HepG2 (cell line): ENCODE results near the gene CDC25C. TPM values are rescaled to one million over a fixed set of nuclear protein-coding genes. Genes with fewer than 3 reads are reported as not detected.

Experiments
- AGO1 ChIP-seq: fragments of 200-400 bp; formaldehyde crosslinking; IDR thresholded peaks from 2 replicates; pipeline ENCODE4 v1.6.1; 2017; ENCODE audit warnings: mild to moderate bottlenecking, low read depth, low read length, moderate library complexity; ENCODE audit not compliant: poor library complexity, severe bottlenecking
- AGO2 ChIP-seq: fragments of 200-400 bp; formaldehyde crosslinking; optimal IDR thresholded peaks from 2 replicates; pipeline ENCODE3; 2017; ENCODE audit warnings: mild to moderate bottlenecking, low read depth, low read length, moderate library complexity
- GABPB1 ChIP-seq: IDR thresholded peaks from 2 replicates; pipeline ENCODE4 v1.6.1; 2016; ENCODE audit warnings: mild to moderate bottlenecking, missing genetic modification reagents, moderate library complexity, missing compliant biosample characterization
- HCFC1 ChIP-seq: fragments of 150-350 bp; IDR thresholded peaks from 2 replicates; pipeline ENCODE4 v1.6.1; 2014; ENCODE audit warnings: low read depth, low read length
- KAT7 ChIP-seq: IDR thresholded peaks from 2 replicates; pipeline ENCODE4 v1.6.1; 2018; ENCODE audit warnings: borderline replicate concordance, missing compliant biosample characterization
- MAFG ChIP-seq: sonication (generic); formaldehyde crosslinking; IDR thresholded peaks from 2 replicates; pipeline ENCODE4 v1.5.1; 2020; ENCODE audit warnings: mild to moderate bottlenecking, missing genetic modification reagents
- MLLT10 ChIP-seq: sonication (generic); formaldehyde crosslinking; IDR thresholded peaks from 2 replicates; pipeline ENCODE4 v1.4.0; 2020; ENCODE audit warnings: missing genetic modification reagents
- PHF21A ChIP-seq: sonication (generic); formaldehyde crosslinking; IDR thresholded peaks from 2 replicates; pipeline ENCODE4 v1.5.0; 2020; ENCODE audit warnings: mild to moderate bottlenecking, missing genetic modification reagents
- POLR2A ChIP-seq, 2 experiments: IDR thresholded peaks; 2 replicates each; pipeline ENCODE4 v1.6.1; 2011; ENCODE audit warnings: low read depth in 2 of 2, low read length in 2 of 2, mild to moderate bottlenecking in 1 of 2, moderate library complexity in 1 of 2; ENCODE audit not compliant: insufficient read depth in 1 of 2
- TCF12 ChIP-seq, 2 experiments: fragments of 450-650 bp in 1 of 2; sonication (generic) in 1 of 2; formaldehyde crosslinking in 1 of 2; IDR thresholded peaks; 2 replicates each; pipeline versions ENCODE4 v1.6.1 to v1.8.0; 2017 to 2022; ENCODE audit warnings: antibody characterized with exemption in 1 of 2, mild to moderate bottlenecking in 1 of 2, missing genetic modification reagents in 1 of 2, moderate library complexity in 1 of 2
- TRIM24 ChIP-seq: sonication (generic); formaldehyde crosslinking; IDR thresholded peaks from 2 replicates; pipeline ENCODE4 v1.8.0; 2022; ENCODE audit warnings: mild to moderate bottlenecking, missing genetic modification reagents
- ZEB1 ChIP-seq: IDR thresholded peaks from 2 replicates; pipeline ENCODE4 v1.6.1; 2012; ENCODE audit warnings: mild to moderate bottlenecking, low read depth, inconsistent platforms; ENCODE audit not compliant: insufficient replicate concordance
- ZNF205 ChIP-seq: IDR thresholded peaks from 2 replicates; pipeline ENCODE4 v1.6.1; 2018; ENCODE audit warnings: missing biosample characterization, missing genetic modification reagents
- ZNF256 ChIP-seq: sonication (generic); formaldehyde crosslinking; conservative IDR thresholded peaks from 2 replicates; pipeline ENCODE4 v1.4.0; 2020; ENCODE audit warnings: missing genetic modification reagents
- ZNF672 ChIP-seq: sonication (generic); formaldehyde crosslinking; IDR thresholded peaks from 2 replicates; pipeline ENCODE4 v1.8.1; 2022; ENCODE audit warnings: missing genetic modification reagents
- ZNF839 ChIP-seq: sonication (generic); formaldehyde crosslinking; IDR thresholded peaks from 2 replicates; pipeline ENCODE4 v1.4.0; 2020; ENCODE audit warnings: missing genetic modification reagents, mild to moderate bottlenecking, borderline replicate concordance
- polyA plus RNA-seq, 8 experiments: library from polyadenylated mRNA; depleted of rRNA in 3 of 8; stranded (reverse) in 7 of 8; unstranded in 1 of 8; fragments of >200 nt; fragmentation: Illumina TruSeq in 4 of 8; extraction: Trizol in 4 of 8; gene quantifications; 2 replicates each; pipeline versions ENCODE4 v1.2.1 to v1.2.3, GENCODE V29; 2011 to 2016; ENCODE audit warnings: low read depth in 4 of 8, missing spikeins in 1 of 8, mixed read lengths in 1 of 8; ENCODE audit not compliant: insufficient read depth in 1 of 8
- total RNA-seq, 5 experiments: library from RNA; depleted of rRNA; stranded (reverse); fragments of >200 nt; fragmentation: Illumina TruSeq; extraction: Trizol; gene quantifications; 2 replicates each; pipeline ENCODE4 v1.2.3, GENCODE V29; 2016; ENCODE audit warnings: low read depth in 1 of 5
- TF ChIP-seq, protein P1 (sequence below): sonication (generic); formaldehyde crosslinking; IDR thresholded peaks from 2 replicates; pipeline ENCODE4 v1.5.0; 2020; ENCODE audit warnings: mild to moderate bottlenecking, missing genetic modification reagents, borderline replicate concordance
- TF ChIP-seq, protein P2 (sequence below): IDR thresholded peaks from 2 replicates; pipeline ENCODE4 v1.6.1; 2016; ENCODE audit warnings: missing compliant biosample characterization, missing genetic modification reagents, borderline replicate concordance

The CDC25C gene
- total and polyA plus RNA-seq, 2 of the 13 experiments (the other 11 are each of a cell fraction or from before 2014, with no cell fraction given) = 17.7 to 27.6 TPM

- TF ChIP-seq ZNF672 (CRISPR knock-in tag) (no peak), AGO1 (peak; percentile 8), AGO2 (peak; percentile 55), KAT7 (CRISPR knock-in tag) (no peak; the same call in 1 of the 2 replicates), ZNF256 (CRISPR knock-in tag) (0 out of 2 replicates have a peak, but pooled peaks have one; percentile 20), TRIM24 (CRISPR knock-in tag) (no peak), ZEB1 (no peak), ZNF205 (no peak), HCFC1 (no peak), ZNF839 (no peak), MAFG (CRISPR knock-in tag) (no peak), POLR2A (IDR thresholded peaks at IDR 0.05; ENCODE audit: insufficient read depth in 1 of 2, low read depth in 2 of 2, low read length in 2 of 2) (peak in 1 of 2 experiments; percentile 8; a peak in 2 of 4 replicates), PHF21A (no peak), GABPB1 (peak; percentile 63; the same call in 1 of the 2 replicates), TCF12 (IDR thresholded peaks at IDR 0.05) (no peak), TCF12 (CRISPR knock-in tag; IDR thresholded peaks at IDR 0.05) (no peak), MLLT10 (no peak)
- TF ChIP-seq, protein P1, sequence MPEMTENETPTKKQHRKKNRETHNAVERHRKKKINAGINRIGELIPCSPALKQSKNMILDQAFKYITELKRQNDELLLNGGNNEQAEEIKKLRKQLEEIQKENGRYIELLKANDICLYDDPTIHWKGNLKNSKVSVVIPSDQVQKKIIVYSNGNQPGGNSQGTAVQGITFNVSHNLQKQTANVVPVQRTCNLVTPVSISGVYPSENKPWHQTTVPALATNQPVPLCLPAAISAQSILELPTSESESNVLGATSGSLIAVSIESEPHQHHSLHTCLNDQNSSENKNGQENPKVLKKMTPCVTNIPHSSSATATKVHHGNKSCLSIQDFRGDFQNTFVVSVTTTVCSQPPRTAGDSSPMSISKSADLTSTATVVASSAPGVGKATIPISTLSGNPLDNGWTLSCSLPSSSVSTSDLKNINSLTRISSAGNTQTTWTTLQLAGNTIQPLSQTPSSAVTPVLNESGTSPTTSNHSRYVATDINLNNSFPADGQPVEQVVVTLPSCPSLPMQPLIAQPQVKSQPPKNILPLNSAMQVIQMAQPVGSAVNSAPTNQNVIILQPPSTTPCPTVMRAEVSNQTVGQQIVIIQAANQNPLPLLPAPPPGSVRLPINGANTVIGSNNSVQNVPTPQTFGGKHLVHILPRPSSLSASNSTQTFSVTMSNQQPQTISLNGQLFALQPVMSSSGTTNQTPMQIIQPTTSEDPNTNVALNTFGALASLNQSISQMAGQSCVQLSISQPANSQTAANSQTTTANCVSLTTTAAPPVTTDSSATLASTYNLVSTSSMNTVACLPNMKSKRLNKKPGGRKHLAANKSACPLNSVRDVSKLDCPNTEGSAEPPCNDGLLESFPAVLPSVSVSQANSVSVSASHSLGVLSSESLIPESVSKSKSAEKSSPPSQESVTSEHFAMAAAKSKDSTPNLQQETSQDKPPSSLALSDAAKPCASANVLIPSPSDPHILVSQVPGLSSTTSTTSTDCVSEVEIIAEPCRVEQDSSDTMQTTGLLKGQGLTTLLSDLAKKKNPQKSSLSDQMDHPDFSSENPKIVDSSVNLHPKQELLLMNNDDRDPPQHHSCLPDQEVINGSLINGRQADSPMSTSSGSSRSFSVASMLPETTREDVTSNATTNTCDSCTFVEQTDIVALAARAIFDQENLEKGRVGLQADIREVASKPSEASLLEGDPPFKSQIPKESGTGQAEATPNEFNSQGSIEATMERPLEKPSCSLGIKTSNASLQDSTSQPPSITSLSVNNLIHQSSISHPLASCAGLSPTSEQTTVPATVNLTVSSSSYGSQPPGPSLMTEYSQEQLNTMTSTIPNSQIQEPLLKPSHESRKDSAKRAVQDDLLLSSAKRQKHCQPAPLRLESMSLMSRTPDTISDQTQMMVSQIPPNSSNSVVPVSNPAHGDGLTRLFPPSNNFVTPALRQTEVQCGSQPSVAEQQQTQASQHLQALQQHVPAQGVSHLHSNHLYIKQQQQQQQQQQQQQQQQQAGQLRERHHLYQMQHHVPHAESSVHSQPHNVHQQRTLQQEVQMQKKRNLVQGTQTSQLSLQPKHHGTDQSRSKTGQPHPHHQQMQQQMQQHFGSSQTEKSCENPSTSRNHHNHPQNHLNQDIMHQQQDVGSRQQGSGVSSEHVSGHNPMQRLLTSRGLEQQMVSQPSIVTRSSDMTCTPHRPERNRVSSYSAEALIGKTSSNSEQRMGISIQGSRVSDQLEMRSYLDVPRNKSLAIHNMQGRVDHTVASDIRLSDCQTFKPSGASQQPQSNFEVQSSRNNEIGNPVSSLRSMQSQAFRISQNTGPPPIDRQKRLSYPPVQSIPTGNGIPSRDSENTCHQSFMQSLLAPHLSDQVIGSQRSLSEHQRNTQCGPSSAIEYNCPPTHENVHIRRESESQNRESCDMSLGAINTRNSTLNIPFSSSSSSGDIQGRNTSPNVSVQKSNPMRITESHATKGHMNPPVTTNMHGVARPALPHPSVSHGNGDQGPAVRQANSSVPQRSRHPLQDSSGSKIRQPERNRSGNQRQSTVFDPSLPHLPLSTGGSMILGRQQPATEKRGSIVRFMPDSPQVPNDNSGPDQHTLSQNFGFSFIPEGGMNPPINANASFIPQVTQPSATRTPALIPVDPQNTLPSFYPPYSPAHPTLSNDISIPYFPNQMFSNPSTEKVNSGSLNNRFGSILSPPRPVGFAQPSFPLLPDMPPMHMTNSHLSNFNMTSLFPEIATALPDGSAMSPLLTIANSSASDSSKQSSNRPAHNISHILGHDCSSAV (CRISPR knock-in tag) = no peak
- TF ChIP-seq, protein P2, sequence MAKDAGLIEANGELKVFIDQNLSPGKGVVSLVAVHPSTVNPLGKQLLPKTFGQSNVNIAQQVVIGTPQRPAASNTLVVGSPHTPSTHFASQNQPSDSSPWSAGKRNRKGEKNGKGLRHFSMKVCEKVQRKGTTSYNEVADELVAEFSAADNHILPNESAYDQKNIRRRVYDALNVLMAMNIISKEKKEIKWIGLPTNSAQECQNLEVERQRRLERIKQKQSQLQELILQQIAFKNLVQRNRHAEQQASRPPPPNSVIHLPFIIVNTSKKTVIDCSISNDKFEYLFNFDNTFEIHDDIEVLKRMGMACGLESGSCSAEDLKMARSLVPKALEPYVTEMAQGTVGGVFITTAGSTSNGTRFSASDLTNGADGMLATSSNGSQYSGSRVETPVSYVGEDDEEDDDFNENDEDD (CRISPR knock-in tag) = no peak
These were observed 21.3 kb upstream of the CDC25C start (continued) for GRCh38 chr5:138352722-138353559.
